ENCODE measurements around the gene SLC4A9.

- TF ChIP-seq EZH2 (IDR thresholded peaks at IDR 0.05; ENCODE audit: insufficient read depth, poor library complexity, severe bottlenecking) = no peak
- no peak for TF ChIP-seq EZH2phosphoT487 (IDR thresholded peaks at IDR 0.05; ENCODE audit: insufficient read depth, low read depth)
Measured at GRCh38 chr5:140420226-140420570, 60.2 kb downstream of the SLC4A9 start.
